Cardiac muscle cell (in vitro differentiated cells and primary cell): ENCODE data around the gene S100A2. TPM values are rescaled to one million over a fixed set of nuclear protein-coding genes. Genes with fewer than 3 reads are reported as not detected.
"Not testable (repeated sequence)": the region's sequence is repeated elsewhere in the genome, so short reads cannot be mapped to it uniquely, and the experiment has no call there.

Source experiments
- DNase-seq, 2 donors: peaks; one replicate each; pipeline versions ENCODE4 v3.0.0 to v3.0.0-alpha.2; 2010 to 2017; ENCODE audit warnings: low read depth in 1 of 2, low spot score in 1 of 2
- H3K27ac ChIP-seq: fragments of 200-600 bp; sonication (generic); 2 replicates; pipeline ENCODE4 v1.5.1; 2016
- H3K27me3 ChIP-seq: fragments of 200-600 bp; sonication (generic); 2 replicates; pipeline ENCODE4 v1.6.0; 2016; ENCODE audit warnings: control low read depth
- H3K36me3 ChIP-seq: fragments of 200-600 bp; sonication (generic); 2 replicates; pipeline ENCODE4 v1.5.1; 2016; ENCODE audit warnings: control low read depth
- H3K4me1 ChIP-seq: fragments of 200-600 bp; sonication (generic); 2 replicates; pipeline ENCODE4 v1.8.1; 2017; ENCODE audit warnings: low read depth, mild to moderate bottlenecking, mixed run types
- H3K4me3 ChIP-seq: fragments of 200-600 bp; sonication (generic); 2 replicates; pipeline ENCODE4 v1.5.1; 2016; ENCODE audit warnings: mild to moderate bottlenecking
- H3K9me3 ChIP-seq: fragments of 200-600 bp; sonication (generic); 2 replicates; pipeline ENCODE4 v1.5.1; 2017; ENCODE audit warnings: low read depth, mild to moderate bottlenecking, control low read depth
- polyA plus RNA-seq: library from polyadenylated mRNA; unstranded; fragments of >200 nt; fragmentation: Nextera tagmentation; extraction: Ambion mirVana; gene quantifications from 2 replicates; pipeline ENCODE4 v1.2.1, GENCODE V29; 2016
- total RNA-seq: library from RNA; depleted of rRNA; stranded (reverse); fragments of >200 nt; gene quantifications from 2 replicates; pipeline ENCODE4 v1.2.3, GENCODE V29; 2016
- TF ChIP-seq, protein P1 (sequence below): IDR thresholded peaks from 2 replicates; pipeline ENCODE4 v1.5.1; 2012; ENCODE audit warnings: low read depth, mild to moderate bottlenecking, low read length

Gene S100A2
- total and polyA plus RNA-seq, 2 experiments from 2014 or later, result 2.3 TPM; not detected in 1

GRCh38 chr1:153567621-153568366 lies 2.1 kb upstream of the S100A2 start:
- no peak for DNase-seq
- TF ChIP-seq, protein P1, sequence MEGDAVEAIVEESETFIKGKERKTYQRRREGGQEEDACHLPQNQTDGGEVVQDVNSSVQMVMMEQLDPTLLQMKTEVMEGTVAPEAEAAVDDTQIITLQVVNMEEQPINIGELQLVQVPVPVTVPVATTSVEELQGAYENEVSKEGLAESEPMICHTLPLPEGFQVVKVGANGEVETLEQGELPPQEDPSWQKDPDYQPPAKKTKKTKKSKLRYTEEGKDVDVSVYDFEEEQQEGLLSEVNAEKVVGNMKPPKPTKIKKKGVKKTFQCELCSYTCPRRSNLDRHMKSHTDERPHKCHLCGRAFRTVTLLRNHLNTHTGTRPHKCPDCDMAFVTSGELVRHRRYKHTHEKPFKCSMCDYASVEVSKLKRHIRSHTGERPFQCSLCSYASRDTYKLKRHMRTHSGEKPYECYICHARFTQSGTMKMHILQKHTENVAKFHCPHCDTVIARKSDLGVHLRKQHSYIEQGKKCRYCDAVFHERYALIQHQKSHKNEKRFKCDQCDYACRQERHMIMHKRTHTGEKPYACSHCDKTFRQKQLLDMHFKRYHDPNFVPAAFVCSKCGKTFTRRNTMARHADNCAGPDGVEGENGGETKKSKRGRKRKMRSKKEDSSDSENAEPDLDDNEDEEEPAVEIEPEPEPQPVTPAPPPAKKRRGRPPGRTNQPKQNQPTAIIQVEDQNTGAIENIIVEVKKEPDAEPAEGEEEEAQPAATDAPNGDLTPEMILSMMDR, result no peak
- Histone ChIP-seq H3K4me3 (no peak overlapping the region), H3K27me3 (no peaks in the 10 kb centered on the region), H3K27ac (no peak overlapping the region), H3K4me1 (peaks cover 30% of the 10 kb centered on the region), H3K9me3 (no peaks in the 10 kb centered on the region), H3K36me3 (no peaks in the 10 kb centered on the region)

DNA sequence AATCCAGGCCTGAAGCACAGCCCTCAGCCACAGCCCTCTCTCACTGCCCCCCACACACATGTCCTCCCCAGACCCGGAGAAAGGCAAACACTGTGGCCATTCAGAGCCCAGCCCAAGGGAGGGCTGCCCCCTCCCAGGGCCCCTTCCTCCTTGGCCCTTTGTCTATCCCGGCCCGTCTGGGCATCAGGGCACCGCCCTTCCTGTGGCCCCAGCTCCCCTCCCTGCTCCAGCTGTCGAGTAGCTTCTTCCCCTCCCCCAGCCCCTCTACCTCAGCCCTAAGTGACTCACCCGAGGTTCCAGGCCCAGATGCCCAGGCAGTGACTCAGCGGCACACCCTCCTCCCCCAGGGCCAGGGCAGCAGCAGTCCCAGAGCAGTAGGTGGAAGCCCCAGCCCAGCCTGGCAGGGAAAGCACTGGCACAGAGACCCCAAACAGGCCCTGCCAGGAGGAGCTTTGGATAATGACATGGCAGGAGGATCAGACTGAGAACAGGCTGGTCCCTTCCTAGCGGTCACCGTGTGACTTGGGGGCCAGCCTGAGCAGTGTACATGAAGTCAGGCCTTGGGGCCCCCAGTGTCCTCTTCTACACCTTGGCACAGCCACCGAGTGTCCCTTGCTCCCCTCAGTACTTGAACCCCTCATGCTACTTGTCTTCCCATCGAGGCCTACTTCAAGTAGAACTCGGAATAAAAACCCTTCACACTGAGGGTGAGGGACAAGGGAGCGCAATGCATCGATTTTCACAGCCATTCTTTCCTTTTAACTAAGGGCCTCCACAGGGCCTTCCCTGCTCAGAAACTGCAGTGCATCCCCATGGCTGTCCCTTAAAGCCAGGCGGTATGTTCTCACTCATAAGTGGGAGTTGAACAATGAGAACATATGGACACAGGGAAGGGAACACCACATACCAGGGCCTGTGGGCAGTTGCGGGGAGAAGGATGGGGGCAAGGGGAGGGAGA lies 1.0 kb upstream of the S100A2 start:
- H3K9me3 ChIP-seq, result no peaks in the 10 kb centered on the region
- no peaks in the 10 kb centered on the region for H3K36me3 ChIP-seq
- no peaks in the 10 kb centered on the region for H3K27me3 ChIP-seq
- peaks cover 28% of the 10 kb centered on the region for H3K4me1 ChIP-seq
- TF ChIP-seq, protein P1, result no peak
- no peak overlapping the region for H3K4me3 ChIP-seq
- DNase-seq, result peak; percentile 49 to 98
- H3K27ac ChIP-seq, result peak overlapping the region; percentile 21

DNA sequence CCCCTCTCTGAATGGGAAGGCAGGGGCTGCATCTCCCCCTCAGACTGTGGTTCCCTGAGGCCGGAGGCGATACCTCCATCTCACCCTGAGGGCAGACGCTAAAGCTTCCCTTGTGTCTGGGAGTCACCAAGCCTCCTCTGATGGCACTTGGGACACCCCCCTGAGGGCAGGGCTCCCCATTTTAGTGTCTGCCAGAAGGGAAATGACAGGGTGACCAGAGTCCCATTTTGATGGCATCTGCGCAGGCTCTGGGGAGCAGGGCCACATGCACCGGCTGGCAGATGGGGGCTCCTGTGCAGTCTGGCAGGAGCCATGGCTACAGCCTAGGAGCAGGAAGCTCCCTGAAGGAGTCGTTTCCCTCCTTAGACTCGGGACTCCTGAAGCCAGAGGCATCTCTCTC lies 1.7 kb downstream of the S100A2 start:
- no peak for DNase-seq
- H3K36me3 ChIP-seq, result no peaks in the 10 kb centered on the region

GRCh38 chr1:153563483-153563901 lies 2.2 kb downstream of the S100A2 start:
- no peak for DNase-seq
- TF ChIP-seq, protein P1, result no peak
- Histone ChIP-seq H3K4me3 (no peak overlapping the region), H3K4me1 (peaks cover 24% of the 10 kb centered on the region), H3K27ac (no peak overlapping the region), H3K27me3 (no peaks in the 10 kb centered on the region), H3K36me3 (no peaks in the 10 kb centered on the region), H3K9me3 (no peaks in the 10 kb centered on the region)

More for the DNA sequence above, 1.7 kb downstream of the S100A2 start:
- Histone ChIP-seq H3K9me3 (no peaks in the 10 kb centered on the region), H3K27ac (no peak overlapping the region), H3K27me3 (no peaks in the 10 kb centered on the region), H3K4me3 (no peak overlapping the region), H3K4me1 (peaks cover 27% of the 10 kb centered on the region)
- TF ChIP-seq, protein P1, result no peak

- not testable (repeated sequence) for H3K27ac ChIP-seq, DNase-seq
- H3K4me1 ChIP-seq, result peaks cover 16% of the 10 kb centered on the region
These were observed 3.6 kb downstream of the S100A2 start for GRCh38 chr1:153562021-153562420.

More at GRCh38 chr1:153562021-153562420, 3.6 kb downstream of the S100A2 start:
- not testable (repeated sequence) for H3K27me3 ChIP-seq, H3K9me3 ChIP-seq, H3K36me3 ChIP-seq, H3K4me3 ChIP-seq
